ENCODE data around the gene MVK. TPM values are rescaled to one million over a fixed set of nuclear protein-coding genes. Genes with fewer than 3 reads are reported as not detected.

MVK gene
- 6.3 and 7.0 TPM in 2 replicates for polyA plus RNA-seq (2012; rRNA removed)
- 2.8 and 5.3 TPM in 2 replicates for polyA plus RNA-seq (2012; cell fraction: cytosol; rRNA removed)
- 9.3 and 10.3 TPM in 2 replicates for polyA plus RNA-seq (2012; cell fraction: nucleus; rRNA removed)

DNA sequence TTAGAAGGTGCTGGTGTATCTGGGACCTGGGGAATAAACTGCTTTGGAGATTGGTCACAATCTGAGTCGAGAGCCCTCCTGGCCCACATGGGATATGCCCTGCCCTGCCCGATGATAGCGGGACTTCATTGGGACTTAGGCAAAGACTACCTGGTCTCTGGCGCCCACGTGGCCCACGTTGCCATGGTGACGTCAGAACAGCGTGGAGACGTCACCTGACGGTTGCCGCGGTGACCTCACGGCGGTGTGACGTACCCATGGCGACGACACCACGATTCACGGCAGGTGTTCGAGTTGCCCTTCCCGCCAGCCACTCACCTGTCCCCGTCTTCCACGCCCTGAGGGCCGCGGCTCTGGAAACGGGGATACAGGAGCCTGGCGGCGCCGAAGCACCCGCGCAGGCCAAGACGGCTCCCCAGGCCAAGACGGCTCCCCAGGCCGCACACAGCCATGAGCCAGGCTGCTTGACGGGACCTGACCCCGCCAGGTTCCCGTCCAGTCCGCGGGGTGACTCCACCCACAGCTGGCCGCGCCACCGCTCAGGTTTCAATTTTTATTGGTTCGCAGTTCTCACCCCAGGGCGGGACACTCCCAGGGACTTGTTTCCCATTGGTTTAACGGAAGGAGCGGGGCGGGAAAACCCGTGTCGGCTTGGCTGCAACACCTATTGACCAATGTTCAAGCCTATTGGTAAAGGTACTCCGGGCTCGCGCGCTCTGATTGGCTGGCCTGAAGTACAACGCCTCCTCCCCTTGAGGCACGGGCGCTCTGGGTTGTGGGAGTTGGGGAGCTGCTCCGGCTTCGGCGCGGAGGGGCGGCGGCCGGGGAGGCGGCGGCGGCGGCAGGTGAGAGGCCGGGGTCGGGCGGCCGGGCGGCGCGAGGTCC, at the start of gene MVK, which contains the start of gene MMAB:
MVK (plus strand) TSS at position 766 of the 885 bp plus-strand sequence. CDS start 1,029 bp downstream, outside the sequence.
MMAB (minus strand) TSS at position 476 of the 885 bp plus-strand sequence; CDS start at position 452, 24 bp downstream.
- H3K79me2 ChIP-seq (ENCODE audit: insufficient read depth) = no peaks in the 10 kb centered on the region
- H3K27ac ChIP-seq (ENCODE audit: low read depth in 2 of 2, low read length in 1 of 2) = peak within 1 kb of the TSS; percentile 36 to 82; a peak in 3 of 4 replicates
- H3F3A ChIP-seq (replicated peaks; ENCODE audit: insufficient read depth) = no peaks in the 10 kb centered on the region
- peaks cover 0 to 14% of the 10 kb centered on the region in 2 experiments; a peak in 2 of 4 replicates for H3K4me1 ChIP-seq (ENCODE audit: control insufficient read depth in 1 of 2, insufficient read depth in 2 of 2, low read depth in 1 of 2, low read length in 1 of 2)
- H3K27me3 ChIP-seq (ENCODE audit: insufficient read depth) = no peaks in the 10 kb centered on the region
- peak within 1 kb of the TSS; percentile 94 for H2AFZ ChIP-seq (ENCODE audit: low read depth)
- peak within 1 kb of the TSS; percentile 66 to 77 for H3K4me3 ChIP-seq (ENCODE audit: low read depth in 2 of 2, low read length in 1 of 2)
- peaks cover 10 to 27% of the 10 kb centered on the region in 2 experiments for H3K36me3 ChIP-seq (replicated peaks in 1 of 2; ENCODE audit: control insufficient read depth in 1 of 2, insufficient read depth in 2 of 2, low read length in 1 of 2)
- TF ChIP-seq MXI1 (IDR thresholded peaks at IDR 0.05; ENCODE audit: low read depth, low read length) (peak; percentile 94), FOXJ3 (CRISPR knock-in tag; IDR thresholded peaks at IDR 0.05) (no peak), RFX5 (IDR thresholded peaks at IDR 0.05; ENCODE audit: low read length) (peak; percentile 86), RAD21 (IDR thresholded peaks at IDR 0.05; ENCODE audit: low read length) (no peak), RCOR1 (IDR thresholded peaks at IDR 0.05; ENCODE audit: low read length) (no peak), ELF1 (IDR thresholded peaks at IDR 0.05) (no peak), POLR2AphosphoS5 (IDR thresholded peaks at IDR 0.05; ENCODE audit: low read depth, low read length) (peak; percentile 57), SIN3A (IDR thresholded peaks at IDR 0.05; ENCODE audit: borderline replicate concordance, low read depth, low read length) (0 out of 2 replicates have a peak, but pooled peaks have one; percentile 14), CHD2 (IDR thresholded peaks at IDR 0.05; ENCODE audit: low read length, partially characterized antibody) (peak; percentile 52), NRF1 (IDR thresholded peaks at IDR 0.05; ENCODE audit: low read depth, low read length) (0 out of 2 replicates have a peak, but pooled peaks have one; percentile 5)
- TF ChIP-seq, protein P1, sequence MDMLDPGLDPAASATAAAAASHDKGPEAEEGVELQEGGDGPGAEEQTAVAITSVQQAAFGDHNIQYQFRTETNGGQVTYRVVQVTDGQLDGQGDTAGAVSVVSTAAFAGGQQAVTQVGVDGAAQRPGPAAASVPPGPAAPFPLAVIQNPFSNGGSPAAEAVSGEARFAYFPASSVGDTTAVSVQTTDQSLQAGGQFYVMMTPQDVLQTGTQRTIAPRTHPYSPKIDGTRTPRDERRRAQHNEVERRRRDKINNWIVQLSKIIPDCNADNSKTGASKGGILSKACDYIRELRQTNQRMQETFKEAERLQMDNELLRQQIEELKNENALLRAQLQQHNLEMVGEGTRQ (IDR thresholded peaks at IDR 0.05; ENCODE audit: borderline replicate concordance, low read depth, low read length) = peak; percentile 57
- TF ChIP-seq, protein P2, sequence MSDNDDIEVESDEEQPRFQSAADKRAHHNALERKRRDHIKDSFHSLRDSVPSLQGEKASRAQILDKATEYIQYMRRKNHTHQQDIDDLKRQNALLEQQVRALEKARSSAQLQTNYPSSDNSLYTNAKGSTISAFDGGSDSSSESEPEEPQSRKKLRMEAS (IDR thresholded peaks at IDR 0.05; ENCODE audit: low read depth) = peak; percentile 96
- TF ChIP-seq, protein P3, sequence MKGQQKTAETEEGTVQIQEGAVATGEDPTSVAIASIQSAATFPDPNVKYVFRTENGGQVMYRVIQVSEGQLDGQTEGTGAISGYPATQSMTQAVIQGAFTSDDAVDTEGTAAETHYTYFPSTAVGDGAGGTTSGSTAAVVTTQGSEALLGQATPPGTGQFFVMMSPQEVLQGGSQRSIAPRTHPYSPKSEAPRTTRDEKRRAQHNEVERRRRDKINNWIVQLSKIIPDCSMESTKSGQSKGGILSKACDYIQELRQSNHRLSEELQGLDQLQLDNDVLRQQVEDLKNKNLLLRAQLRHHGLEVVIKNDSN (IDR thresholded peaks at IDR 0.05; ENCODE audit: borderline replicate concordance, low read depth) = peak; percentile 90
- TF ChIP-seq, protein P4, sequence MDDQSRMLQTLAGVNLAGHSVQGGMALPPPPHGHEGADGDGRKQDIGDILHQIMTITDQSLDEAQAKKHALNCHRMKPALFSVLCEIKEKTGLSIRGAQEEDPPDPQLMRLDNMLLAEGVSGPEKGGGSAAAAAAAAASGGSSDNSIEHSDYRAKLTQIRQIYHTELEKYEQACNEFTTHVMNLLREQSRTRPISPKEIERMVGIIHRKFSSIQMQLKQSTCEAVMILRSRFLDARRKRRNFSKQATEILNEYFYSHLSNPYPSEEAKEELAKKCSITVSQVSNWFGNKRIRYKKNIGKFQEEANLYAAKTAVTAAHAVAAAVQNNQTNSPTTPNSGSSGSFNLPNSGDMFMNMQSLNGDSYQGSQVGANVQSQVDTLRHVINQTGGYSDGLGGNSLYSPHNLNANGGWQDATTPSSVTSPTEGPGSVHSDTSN (IDR thresholded peaks at IDR 0.05) = peak; percentile 63
- TF ChIP-seq, protein P5, sequence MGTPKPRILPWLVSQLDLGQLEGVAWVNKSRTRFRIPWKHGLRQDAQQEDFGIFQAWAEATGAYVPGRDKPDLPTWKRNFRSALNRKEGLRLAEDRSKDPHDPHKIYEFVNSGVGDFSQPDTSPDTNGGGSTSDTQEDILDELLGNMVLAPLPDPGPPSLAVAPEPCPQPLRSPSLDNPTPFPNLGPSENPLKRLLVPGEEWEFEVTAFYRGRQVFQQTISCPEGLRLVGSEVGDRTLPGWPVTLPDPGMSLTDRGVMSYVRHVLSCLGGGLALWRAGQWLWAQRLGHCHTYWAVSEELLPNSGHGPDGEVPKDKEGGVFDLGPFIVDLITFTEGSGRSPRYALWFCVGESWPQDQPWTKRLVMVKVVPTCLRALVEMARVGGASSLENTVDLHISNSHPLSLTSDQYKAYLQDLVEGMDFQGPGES (IDR thresholded peaks at IDR 0.05; ENCODE audit: low read depth, low read length) = peak; percentile 77
- ChIA-PET POLR2A (interaction anchor here (0.7 to 1.3 kb wide), 4 partner anchors 18 to 147 kb away, joined by 3 to 4 read pairs (median 4); no protein-coding TSS in a partner anchor), CTCF (interaction anchor here (0.8 to 3.2 kb wide), 14 partner anchors 17 to 307 kb away, joined by 3 to 14 read pairs (median 4); partner anchors contain the start of gene GLTP)
- H4K20me1 ChIP-seq (ENCODE audit: insufficient read depth) = no peaks in the 10 kb centered on the region
- H3K9me3 ChIP-seq = no peaks in the 10 kb centered on the region
- peak; percentile 98 for DNase-seq
- H3K4me2 ChIP-seq = peak within 1 kb of the TSS; percentile 80
- 2% methylated on average over 42 of the region's 74 CpGs for WGBS (ENCODE audit: low lambda C conversion rate)
- peak within 1 kb of the TSS; percentile 63; the same call in 1 of the 2 replicates for H3K9ac ChIP-seq
- H3K9me2 ChIP-seq = no peaks in the 10 kb centered on the region
